Neural progenitor cell (in vitro differentiated cells): ENCODE data around the gene MYL5. TPM values are rescaled to one million over a fixed set of nuclear protein-coding genes. Genes with fewer than 3 reads are reported as not detected.
A peak's percentile ranks its signal among the peaks of the same experiment; 100 is the strongest.

ENCODE experiments used
- DNase-seq: peaks from one replicate; pipeline ENCODE4 v3.0.0-alpha.2; 2016; ENCODE audit warnings: low spot score
- H2AFZ ChIP-seq: fragments of 200-600 bp; sonication (generic); replicated peaks from 2 replicates; pipeline ENCODE4 v1.6.1; 2016; ENCODE audit warnings: antibody characterized with exemption
- H3F3A ChIP-seq: fragments of 200-600 bp; sonication (generic); 2 replicates; pipeline ENCODE4 v1.6.1; 2016; ENCODE audit warnings: antibody characterized with exemption, low read depth
- H3K27ac ChIP-seq: fragments of 200-600 bp; sonication (generic); 2 replicates; pipeline ENCODE4 v1.5.1; 2016; ENCODE audit warnings: mild to moderate bottlenecking
- H3K27me3 ChIP-seq: fragments of 200-600 bp; sonication (generic); 2 replicates; pipeline ENCODE4 v1.6.1; 2016; ENCODE audit warnings: mild to moderate bottlenecking, moderate library complexity
- H3K36me3 ChIP-seq: fragments of 200-600 bp; sonication (generic); 2 replicates; pipeline ENCODE4 v1.5.1; 2016
- H3K4me1 ChIP-seq: fragments of 200-600 bp; sonication (generic); 2 replicates; pipeline ENCODE4 v1.6.1; 2016; ENCODE audit warnings: mixed run types
- H3K4me2 ChIP-seq: fragments of 200-600 bp; sonication (generic); 2 replicates; pipeline ENCODE4 v1.6.1; 2016
- H3K4me3 ChIP-seq: fragments of 200-600 bp; sonication (generic); 2 replicates; pipeline ENCODE4 v1.5.1; 2016
- H3K79me2 ChIP-seq: fragments of 200-600 bp; sonication (generic); 2 replicates; pipeline ENCODE4 v1.6.1; 2016; ENCODE audit warnings: low read depth
- H3K9ac ChIP-seq: fragments of 200-600 bp; sonication (generic); 2 replicates; pipeline ENCODE4 v1.6.1; 2016
- H3K9me3 ChIP-seq: fragments of 200-600 bp; sonication (generic); 2 replicates; pipeline ENCODE4 v1.5.1; 2016; ENCODE audit warnings: low read depth
- H4K20me1 ChIP-seq: fragments of 200-600 bp; sonication (generic); 2 replicates; pipeline ENCODE4 v1.6.1; 2016; ENCODE audit warnings: low read depth
- H3K27ac Mint-ChIP-seq: 3 replicates; pipeline ENCODE4 v1.8.0; 2021; ENCODE audit warnings: mixed read lengths
- H3K27me3 Mint-ChIP-seq: 2 replicates; pipeline ENCODE4 v1.8.0; 2022; ENCODE audit warnings: low read depth, mild to moderate bottlenecking, inconsistent platforms, moderate library complexity, mixed read lengths; ENCODE audit not compliant: insufficient read depth
- H3K36me3 Mint-ChIP-seq: 3 replicates; pipeline ENCODE4 v1.8.0; 2021; ENCODE audit warnings: mixed read lengths
- H3K4me1 Mint-ChIP-seq: 3 replicates; pipeline ENCODE4 v1.8.0; 2021; ENCODE audit warnings: mixed read lengths
- H3K4me3 Mint-ChIP-seq: 3 replicates; pipeline ENCODE4 v1.8.0; 2021; ENCODE audit warnings: mild to moderate bottlenecking, moderate library complexity, mixed read lengths
- H3K9me3 Mint-ChIP-seq: 3 replicates; pipeline ENCODE4 v1.8.0; 2020; ENCODE audit warnings: mixed read lengths
- CTCF ChIP-seq: fragments of 200-600 bp; sonication (generic); IDR thresholded peaks from 2 replicates; pipeline ENCODE4 v1.5.1; 2017; ENCODE audit warnings: antibody characterized with exemption, mild to moderate bottlenecking
- EZH2 ChIP-seq: fragments of 200-600 bp; sonication (generic); IDR thresholded peaks from 2 replicates; pipeline ENCODE4 v1.6.1; 2017; ENCODE audit warnings: antibody characterized with exemption, mild to moderate bottlenecking, moderate library complexity
- EZH2phosphoT487 ChIP-seq: fragments of 200-600 bp; sonication (generic); IDR thresholded peaks from 2 replicates; pipeline ENCODE4 v1.6.1; 2017; ENCODE audit warnings: antibody characterized with exemption
- total RNA-seq: library from RNA; depleted of rRNA; stranded (reverse); fragments of >200 nt; gene quantifications from 2 replicates; pipeline ENCODE4 v1.2.3, GENCODE V29; 2015; ENCODE audit warnings: low replicate concordance

Gene MYL5
- total RNA-seq, 1 donor from 2014 or later: 0.21 TPM

GRCh38 chr4:676871-677235 is 2.5 kb downstream of the MYL5 start:
- Mint-ChIP-seq H3K4me3 (peak overlapping the region; percentile 53), H3K27me3 (peaks cover 2% of the 10 kb centered on the region), H3K4me1 (peaks cover 9% of the 10 kb centered on the region), H3K36me3 (peaks cover 6% of the 10 kb centered on the region), H3K27ac (no peak overlapping the region), H3K9me3 (no peaks in the 10 kb centered on the region)
- no peaks in the 10 kb centered on the region for H3K9me3 ChIP-seq
- peaks cover 10% of the 10 kb centered on the region for H3K79me2 ChIP-seq
- peaks cover 4% of the 10 kb centered on the region for H3F3A ChIP-seq
- no peak overlapping the region for H2AFZ ChIP-seq
- DNase-seq: no peak
- no peak overlapping the region for H3K4me2 ChIP-seq
- no peak overlapping the region for H3K4me3 ChIP-seq
- TF ChIP-seq EZH2phosphoT487: no peak
- no peak for TF ChIP-seq EZH2
- TF ChIP-seq CTCF: no peak
- H4K20me1 ChIP-seq: no peaks in the 10 kb centered on the region
- H3K9ac ChIP-seq: no peak overlapping the region
- no peaks in the 10 kb centered on the region for H3K36me3 ChIP-seq
- no peak overlapping the region for H3K27ac ChIP-seq
- peaks cover 9% of the 10 kb centered on the region for H3K4me1 ChIP-seq
- H3K27me3 ChIP-seq: peaks cover 10% of the 10 kb centered on the region

DNA sequence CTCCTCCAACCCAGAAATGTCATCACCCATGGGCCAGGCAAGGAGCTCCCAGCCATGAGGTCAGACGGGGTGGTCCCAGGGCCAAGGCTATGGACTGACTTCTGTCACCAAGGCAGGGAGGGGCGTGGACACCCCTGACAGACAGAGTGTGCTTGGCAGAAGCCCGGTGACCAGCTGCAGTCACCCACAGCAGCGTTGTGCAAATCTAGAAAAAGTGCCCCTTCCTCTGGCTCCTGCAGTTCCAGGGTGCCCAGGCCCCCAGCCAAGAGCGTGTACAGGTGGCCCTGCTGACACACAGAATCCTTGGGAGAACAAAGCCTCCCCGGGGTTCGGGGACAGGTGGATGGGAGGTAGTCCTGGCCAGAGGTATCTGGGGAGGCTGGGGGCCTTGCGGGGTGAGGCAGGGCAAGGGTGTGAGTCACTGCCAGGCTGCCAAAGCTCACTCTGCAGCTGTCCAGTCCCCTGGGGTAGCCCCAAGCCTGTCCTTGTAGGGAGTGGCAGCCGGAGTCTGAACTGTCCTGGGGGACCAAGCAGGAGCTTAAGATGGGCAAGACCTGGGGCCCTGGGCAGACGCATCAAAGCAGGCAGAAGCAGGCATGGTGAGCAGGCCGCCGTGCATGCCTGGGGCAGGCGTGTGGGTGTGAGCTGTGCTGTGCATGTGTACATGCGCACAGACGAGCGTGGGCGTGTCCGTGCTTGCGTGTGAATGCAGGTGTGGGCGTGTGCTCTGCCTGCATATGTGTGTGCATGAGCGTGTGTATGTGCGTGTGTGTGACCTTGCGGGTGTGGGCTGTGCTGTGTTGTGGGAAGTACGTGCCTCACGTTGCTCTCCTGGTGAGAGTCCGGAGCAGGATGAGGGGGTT is 3.3 kb downstream of the MYL5 start:
- H4K20me1 ChIP-seq: no peaks in the 10 kb centered on the region
- H3K27ac ChIP-seq: no peak overlapping the region
- no peak overlapping the region for H3K4me2 ChIP-seq
- H2AFZ ChIP-seq: no peak overlapping the region
- peaks cover 10% of the 10 kb centered on the region for H3K79me2 ChIP-seq
- Mint-ChIP-seq H3K27ac (no peak overlapping the region), H3K4me3 (peak overlapping the region; percentile 73), H3K9me3 (no peaks in the 10 kb centered on the region), H3K36me3 (peaks cover 3% of the 10 kb centered on the region), H3K4me1 (peaks cover 9% of the 10 kb centered on the region), H3K27me3 (peaks cover 2% of the 10 kb centered on the region)
- no peak for TF ChIP-seq CTCF
- TF ChIP-seq EZH2phosphoT487: no peak
- peaks cover 9% of the 10 kb centered on the region for H3K4me1 ChIP-seq
- H3K9me3 ChIP-seq: no peaks in the 10 kb centered on the region
- H3K9ac ChIP-seq: no peak overlapping the region
- H3K27me3 ChIP-seq: peaks cover 10% of the 10 kb centered on the region
- H3K36me3 ChIP-seq: no peaks in the 10 kb centered on the region
- DNase-seq: no peak
- H3F3A ChIP-seq: peaks cover 4% of the 10 kb centered on the region
- no peak overlapping the region for H3K4me3 ChIP-seq

GRCh38 chr4:678331-679103 is 4.2 kb downstream of the MYL5 start:
- Mint-ChIP-seq H3K36me3 (no peaks in the 10 kb centered on the region), H3K4me1 (peaks cover 3% of the 10 kb centered on the region), H3K27ac (no peak overlapping the region), H3K27me3 (peaks cover 2% of the 10 kb centered on the region), H3K9me3 (no peaks in the 10 kb centered on the region), H3K4me3 (no peak overlapping the region)
- no peak overlapping the region for H3K4me2 ChIP-seq
- H3K36me3 ChIP-seq: no peaks in the 10 kb centered on the region
- H3K27me3 ChIP-seq: peaks cover 10% of the 10 kb centered on the region
- H3K9me3 ChIP-seq: no peaks in the 10 kb centered on the region
- no peak overlapping the region for H3K27ac ChIP-seq
- peaks cover 4% of the 10 kb centered on the region for H3F3A ChIP-seq
- peaks cover 6% of the 10 kb centered on the region for H3K4me1 ChIP-seq
- DNase-seq: no peak
- H3K9ac ChIP-seq: no peak overlapping the region
- peaks cover 3% of the 10 kb centered on the region for H3K79me2 ChIP-seq
- H2AFZ ChIP-seq: no peak overlapping the region
- no peak overlapping the region for H3K4me3 ChIP-seq
- TF ChIP-seq CTCF: no peak
- no peak for TF ChIP-seq EZH2phosphoT487
- TF ChIP-seq EZH2: no peak
- H4K20me1 ChIP-seq: no peaks in the 10 kb centered on the region
